ENCODE results near the gene RAB11B. TPM values are rescaled to one million over a fixed set of nuclear protein-coding genes. Genes with fewer than 3 reads are reported as not detected.
"Not testable (repeated sequence)": the region's sequence is repeated elsewhere in the genome, so short reads cannot be mapped to it uniquely, and the experiment has no call there.

RAB11B gene
- total RNA-seq, 1 donor from 2014 or later: 88.1 TPM

DNA sequence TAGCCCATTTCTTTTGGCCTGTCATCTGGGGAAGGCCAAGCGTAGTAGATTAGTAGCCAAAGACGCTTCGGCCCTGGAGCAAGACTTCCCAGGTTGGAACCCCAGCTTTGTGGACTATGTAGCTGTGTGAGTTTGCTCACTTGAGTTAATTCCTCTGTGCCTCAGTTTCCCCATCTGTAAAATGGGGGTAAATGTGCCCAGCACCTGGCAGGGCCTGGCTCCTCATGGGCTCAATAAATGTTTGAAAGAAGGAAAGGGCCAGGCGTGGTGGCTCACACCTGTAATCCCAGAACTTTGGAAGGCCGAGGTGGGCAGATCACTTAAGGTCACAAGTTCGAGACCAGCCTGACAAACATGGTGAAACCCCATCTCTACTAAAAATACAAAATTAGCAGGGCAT, 39.7 kb downstream of the RAB11B start:
- peaks cover 0 to 12% of the 10 kb centered on the region in 2 donors for H3K36me3 ChIP-seq
- intact Hi-C loops (cut with DNase I): no loop called here
- no peak overlapping the region for H3K4me3 ChIP-seq
- no peaks in the 10 kb centered on the region for H3K9me3 ChIP-seq
- H3K4me1 ChIP-seq: no peaks in the 10 kb centered on the region
- DNase-seq (ENCODE audit: extremely low spot score in 2 of 2): no peak
- H3K27ac ChIP-seq: no peak overlapping the region
- no peak for TF ChIP-seq POLR2AphosphoS5 (IDR thresholded peaks at IDR 0.05; ENCODE audit: insufficient read depth in 1 of 2, low read depth in 1 of 2)
- no peak for TF ChIP-seq CTCF (IDR thresholded peaks at IDR 0.05)
- TF ChIP-seq POLR2A (IDR thresholded peaks at IDR 0.05): no peak
- no peaks in the 10 kb centered on the region for H3K27me3 ChIP-seq

DNA sequence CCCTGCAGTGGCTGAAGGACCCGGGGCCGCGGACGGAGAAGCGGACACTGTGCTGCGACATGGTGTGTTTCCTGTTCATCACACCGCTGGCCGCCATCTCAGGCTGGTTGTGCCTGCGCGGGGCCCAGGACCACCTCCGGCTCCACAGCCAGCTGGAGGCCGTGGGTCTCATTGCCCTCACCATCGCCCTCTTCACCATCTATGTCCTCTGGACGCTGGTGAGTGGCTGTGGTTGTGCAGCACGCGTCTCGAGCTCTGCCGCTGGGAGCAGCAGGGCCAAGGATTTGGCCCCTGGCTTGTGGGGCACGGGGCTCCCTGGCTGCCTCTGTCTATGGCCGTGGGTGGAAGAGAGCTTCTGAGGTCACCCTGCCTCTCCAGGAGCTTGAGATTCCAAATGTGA, 40.5 kb downstream of the RAB11B start:
- H3K4me1 ChIP-seq: no peaks in the 10 kb centered on the region
- no peak overlapping the region for H3K4me3 ChIP-seq
- TF ChIP-seq CTCF (IDR thresholded peaks at IDR 0.05): no peak
- no peak for TF ChIP-seq POLR2AphosphoS5 (IDR thresholded peaks at IDR 0.05; ENCODE audit: insufficient read depth in 1 of 2, low read depth in 1 of 2)
- TF ChIP-seq POLR2A (IDR thresholded peaks at IDR 0.05): no peak
- peaks cover 0 to 12% of the 10 kb centered on the region in 2 donors for H3K36me3 ChIP-seq
- H3K27me3 ChIP-seq: no peaks in the 10 kb centered on the region
- no peaks in the 10 kb centered on the region for H3K9me3 ChIP-seq
- no peak for DNase-seq (ENCODE audit: extremely low spot score in 2 of 2)
- H3K27ac ChIP-seq: no peak overlapping the region
- intact Hi-C loops (cut with DNase I): no loop called here

- H3K4me1 ChIP-seq: no peaks in the 10 kb centered on the region
- intact Hi-C loops (cut with DNase I): no loop called here
- no peak for TF ChIP-seq POLR2A (IDR thresholded peaks at IDR 0.05)
- no peak for TF ChIP-seq CTCF (IDR thresholded peaks at IDR 0.05)
- no peak for TF ChIP-seq POLR2AphosphoS5 (IDR thresholded peaks at IDR 0.05; ENCODE audit: insufficient read depth in 1 of 2, low read depth in 1 of 2)
- H3K4me3 ChIP-seq: no peak overlapping the region
- no peaks in the 10 kb centered on the region for H3K9me3 ChIP-seq
- H3K36me3 ChIP-seq: no peaks in the 10 kb centered on the region
- H3K27ac ChIP-seq: no peak overlapping the region
- no peak for DNase-seq (ENCODE audit: extremely low spot score in 2 of 2)
- H3K27me3 ChIP-seq: no peaks in the 10 kb centered on the region
These were observed 48.1 kb downstream of the RAB11B start for GRCh38 chr19:8438236-8438635.

DNA sequence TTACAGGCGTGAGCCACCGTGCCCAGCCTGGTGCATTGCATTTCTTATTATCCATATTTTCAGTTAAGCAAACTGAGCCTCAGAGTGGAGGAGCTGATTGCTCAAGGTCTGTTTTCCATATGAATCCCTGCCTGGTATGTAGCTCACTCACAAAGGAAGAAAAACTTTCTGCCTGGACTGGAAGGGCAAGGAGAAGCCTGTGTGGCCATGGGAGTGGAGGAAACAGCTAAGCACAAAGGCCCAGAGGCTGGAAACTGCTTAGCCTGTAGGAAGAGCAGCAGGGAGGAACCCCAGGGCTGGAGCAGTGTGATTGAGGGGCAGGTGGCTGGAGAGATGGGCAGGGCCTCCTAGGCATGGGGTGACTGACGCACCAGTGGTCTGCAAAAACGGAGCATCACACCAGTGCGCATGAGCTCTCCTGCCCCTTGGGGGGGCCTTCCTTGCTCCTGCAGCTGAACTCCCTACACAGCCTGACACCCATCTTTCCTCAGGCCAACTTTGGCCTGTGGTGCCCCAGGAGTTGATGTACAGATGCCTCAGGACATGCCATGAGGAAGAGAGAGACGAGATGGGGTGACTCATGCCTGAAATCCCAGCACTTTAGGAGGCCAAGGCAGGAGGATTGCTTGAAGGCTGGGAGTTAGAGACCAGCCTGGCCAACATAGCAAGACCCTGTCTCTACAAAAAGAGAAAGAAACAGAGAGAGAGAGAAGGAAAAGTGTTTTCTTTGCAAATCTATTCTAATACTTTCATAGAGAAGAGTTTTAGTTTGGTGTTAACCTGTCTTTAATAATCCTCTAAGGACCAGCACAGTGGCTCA, 51.8 kb downstream of the RAB11B start:
- DNase-seq (ENCODE audit: extremely low spot score in 2 of 2): no peak
- TF ChIP-seq CTCF (IDR thresholded peaks at IDR 0.05): no peak
- TF ChIP-seq POLR2A (IDR thresholded peaks at IDR 0.05): no peak
- no peak for TF ChIP-seq POLR2AphosphoS5 (IDR thresholded peaks at IDR 0.05; ENCODE audit: insufficient read depth in 1 of 2, low read depth in 1 of 2)
- H3K27me3 ChIP-seq: no peaks in the 10 kb centered on the region
- intact Hi-C loops (cut with DNase I): no loop called here
- peaks cover 0 to 7% of the 10 kb centered on the region in 2 donors for H3K36me3 ChIP-seq
- H3K9me3 ChIP-seq: no peaks in the 10 kb centered on the region
- H3K4me1 ChIP-seq: peaks cover 23% of the 10 kb centered on the region
- no peak overlapping the region for H3K4me3 ChIP-seq
- H3K27ac ChIP-seq: no peak overlapping the region

GRCh38 chr19:8444140-8444676, 54.0 kb downstream of the RAB11B start:
- DNase-seq (ENCODE audit: extremely low spot score in 2 of 2); intact Hi-C loops (cut with DNase I); H3K9me3 ChIP-seq; H3K27me3 ChIP-seq: not testable (repeated sequence)
- H3K4me1 ChIP-seq: peaks cover 46% of the 10 kb centered on the region
- peak overlapping the region; percentile 78 to 83 for H3K4me3 ChIP-seq
- peaks cover 0 to 14% of the 10 kb centered on the region in 2 donors for H3K36me3 ChIP-seq
- H3K27ac ChIP-seq: peak overlapping the region; percentile 96
